ENCODE results near the gene FARS2. TPM values are rescaled to one million over a fixed set of nuclear protein-coding genes. Genes with fewer than 3 reads are reported as not detected.

FARS2 gene
- polyA plus RNA-seq, 1 of the 3 experiments (the other 2 are of a cell fraction) = 12.5 TPM

DNA sequence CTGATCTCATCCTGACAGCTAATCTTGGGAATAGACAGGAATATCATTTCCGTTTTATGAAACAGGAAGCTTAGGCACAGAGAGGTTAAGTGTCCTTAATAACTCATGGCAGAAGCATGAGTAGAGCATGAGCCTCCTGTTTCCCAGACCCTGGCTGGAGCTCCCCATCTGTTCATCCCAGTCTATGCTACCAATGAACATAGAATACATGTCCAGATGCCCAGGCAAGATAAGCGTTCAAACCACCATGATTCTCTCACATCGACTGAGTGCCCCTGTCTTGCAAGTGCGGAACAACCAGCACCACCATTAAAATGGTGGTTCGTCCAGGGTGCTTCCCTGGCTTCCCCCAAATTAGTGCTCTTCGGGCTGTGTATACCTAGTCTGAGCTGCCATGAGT is 217.1 kb downstream of the FARS2 start:
- Histone ChIP-seq H3K4me3 (ENCODE audit: low read depth in 2 of 2, low read length in 1 of 2) (no peak overlapping the region), H4K20me1 (ENCODE audit: insufficient read depth) (no peaks in the 10 kb centered on the region), H3K4me1 (ENCODE audit: control insufficient read depth in 1 of 2, insufficient read depth in 2 of 2, low read depth in 1 of 2, low read length in 1 of 2) (peaks cover 0 to 8% of the 10 kb centered on the region in 2 experiments; a peak in 2 of 4 replicates), H3K9ac (no peak overlapping the region), H3F3A (replicated peaks; ENCODE audit: insufficient read depth) (no peaks in the 10 kb centered on the region), H3K79me2 (ENCODE audit: insufficient read depth) (no peaks in the 10 kb centered on the region), H3K27me3 (ENCODE audit: insufficient read depth) (no peaks in the 10 kb centered on the region), H3K9me3 (no peaks in the 10 kb centered on the region), H3K4me2 (no peak overlapping the region), H3K36me3 (replicated peaks in 1 of 2; ENCODE audit: control insufficient read depth in 1 of 2, insufficient read depth in 2 of 2, low read length in 1 of 2) (no peaks in the 10 kb centered on the region), H3K27ac (ENCODE audit: low read depth in 2 of 2, low read length in 1 of 2) (no peak overlapping the region), H2AFZ (ENCODE audit: low read depth) (no peak overlapping the region), H3K9me2 (no peaks in the 10 kb centered on the region; the same call in 1 of the 2 replicates)
- POLR2A ChIA-PET = no interaction called here
- no peak for DNase-seq
- CTCF ChIA-PET = no interaction called here
- no peak for TF ChIP-seq YY1 (IDR thresholded peaks at IDR 0.05; ENCODE audit: low read depth)
- no peak for TF ChIP-seq FOSL2 (IDR thresholded peaks at IDR 0.05; ENCODE audit: borderline replicate concordance, low read depth)
- TF ChIP-seq RXRA (IDR thresholded peaks at IDR 0.05; ENCODE audit: borderline replicate concordance, low read depth) = no peak
- TF ChIP-seq RAD21 (IDR thresholded peaks at IDR 0.05; ENCODE audit: low read length) = no peak
- TF ChIP-seq FOXJ3 (CRISPR knock-in tag; IDR thresholded peaks at IDR 0.05) = no peak
- TF ChIP-seq CHD2 (IDR thresholded peaks at IDR 0.05; ENCODE audit: low read length, partially characterized antibody) = no peak
- no peak for TF ChIP-seq NFIC (IDR thresholded peaks at IDR 0.05; ENCODE audit: borderline replicate concordance)
- TF ChIP-seq, protein P1, sequence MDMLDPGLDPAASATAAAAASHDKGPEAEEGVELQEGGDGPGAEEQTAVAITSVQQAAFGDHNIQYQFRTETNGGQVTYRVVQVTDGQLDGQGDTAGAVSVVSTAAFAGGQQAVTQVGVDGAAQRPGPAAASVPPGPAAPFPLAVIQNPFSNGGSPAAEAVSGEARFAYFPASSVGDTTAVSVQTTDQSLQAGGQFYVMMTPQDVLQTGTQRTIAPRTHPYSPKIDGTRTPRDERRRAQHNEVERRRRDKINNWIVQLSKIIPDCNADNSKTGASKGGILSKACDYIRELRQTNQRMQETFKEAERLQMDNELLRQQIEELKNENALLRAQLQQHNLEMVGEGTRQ (IDR thresholded peaks at IDR 0.05; ENCODE audit: borderline replicate concordance, low read depth, low read length) = no peak
- no peak for TF ChIP-seq SIN3A (IDR thresholded peaks at IDR 0.05; ENCODE audit: borderline replicate concordance, low read depth, low read length)
- TF ChIP-seq TCF12 (IDR thresholded peaks at IDR 0.05) = no peak
- TF ChIP-seq, protein P2, sequence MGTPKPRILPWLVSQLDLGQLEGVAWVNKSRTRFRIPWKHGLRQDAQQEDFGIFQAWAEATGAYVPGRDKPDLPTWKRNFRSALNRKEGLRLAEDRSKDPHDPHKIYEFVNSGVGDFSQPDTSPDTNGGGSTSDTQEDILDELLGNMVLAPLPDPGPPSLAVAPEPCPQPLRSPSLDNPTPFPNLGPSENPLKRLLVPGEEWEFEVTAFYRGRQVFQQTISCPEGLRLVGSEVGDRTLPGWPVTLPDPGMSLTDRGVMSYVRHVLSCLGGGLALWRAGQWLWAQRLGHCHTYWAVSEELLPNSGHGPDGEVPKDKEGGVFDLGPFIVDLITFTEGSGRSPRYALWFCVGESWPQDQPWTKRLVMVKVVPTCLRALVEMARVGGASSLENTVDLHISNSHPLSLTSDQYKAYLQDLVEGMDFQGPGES (IDR thresholded peaks at IDR 0.05; ENCODE audit: low read depth, low read length) = no peak
- no peak for TF ChIP-seq TEAD4 (IDR thresholded peaks at IDR 0.05; ENCODE audit: borderline replicate concordance, insufficient read depth)
- 99% methylated on average over 6 of the region's 6 CpGs for WGBS (ENCODE audit: low lambda C conversion rate)

DNA sequence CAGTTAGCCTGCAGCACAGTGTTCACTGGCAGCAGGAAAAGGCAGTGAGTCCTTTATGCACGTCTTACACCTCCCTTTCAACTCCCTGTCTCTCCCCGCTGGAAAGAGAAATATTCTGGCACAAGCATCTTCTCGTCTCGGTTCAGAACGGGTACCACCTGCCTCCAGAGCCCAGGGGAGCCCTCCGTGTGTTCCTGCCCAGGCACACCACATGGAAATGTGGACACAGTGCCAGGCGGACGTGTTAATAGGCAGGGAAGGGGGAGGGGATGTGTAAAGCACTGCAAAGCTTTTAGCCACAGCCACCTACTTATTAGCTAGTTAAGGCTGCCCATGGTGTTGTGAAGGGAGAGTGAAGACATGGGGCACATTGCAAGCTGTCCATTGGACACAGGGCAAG is 219.7 kb downstream of the FARS2 start:
- H2AFZ ChIP-seq (ENCODE audit: low read depth) = no peak overlapping the region
- no peaks in the 10 kb centered on the region for H3K36me3 ChIP-seq (replicated peaks in 1 of 2; ENCODE audit: control insufficient read depth in 1 of 2, insufficient read depth in 2 of 2, low read length in 1 of 2)
- H3K27ac ChIP-seq (ENCODE audit: low read depth in 2 of 2, low read length in 1 of 2) = no peak overlapping the region
- TF ChIP-seq NRF1 (IDR thresholded peaks at IDR 0.05; ENCODE audit: low read depth, low read length) = no peak
- no peaks in the 10 kb centered on the region for H4K20me1 ChIP-seq (ENCODE audit: insufficient read depth)
- no peak for DNase-seq
- H3K4me3 ChIP-seq (ENCODE audit: low read depth in 2 of 2, low read length in 1 of 2) = no peak overlapping the region
- H3K79me2 ChIP-seq (ENCODE audit: insufficient read depth) = no peaks in the 10 kb centered on the region
- ChIA-PET POLR2A (no interaction called here), CTCF (interaction anchor here (1.3 to 2.9 kb wide), 3 partner anchors 10 to 14 kb away, joined by 3 to 17 read pairs (median 4); no protein-coding TSS in a partner anchor)
- peaks cover 0 to 8% of the 10 kb centered on the region in 2 experiments; a peak in 2 of 4 replicates for H3K4me1 ChIP-seq (ENCODE audit: control insufficient read depth in 1 of 2, insufficient read depth in 2 of 2, low read depth in 1 of 2, low read length in 1 of 2)
- no peaks in the 10 kb centered on the region; the same call in 1 of the 2 replicates for H3K9me2 ChIP-seq
- H3F3A ChIP-seq (replicated peaks; ENCODE audit: insufficient read depth) = no peaks in the 10 kb centered on the region
- H3K4me2 ChIP-seq = no peak overlapping the region
- H3K9ac ChIP-seq = no peak overlapping the region
- no peaks in the 10 kb centered on the region for H3K27me3 ChIP-seq (ENCODE audit: insufficient read depth)
- WGBS (ENCODE audit: low lambda C conversion rate) = 86% methylated on average over 8 of the region's 8 CpGs
- H3K9me3 ChIP-seq = no peaks in the 10 kb centered on the region
